Right ventricle myocardium inferior (tissue), 1 donor: ENCODE data around the gene HSPBP1. TPM values are rescaled to one million over a fixed set of nuclear protein-coding genes. Genes with fewer than 3 reads are reported as not detected.

Source experiments
- ATAC-seq: fragments of 200-7000 bp; cut with Tn5 transposase; one replicate; pipeline ENCODE4 v1.9.1; 2020; ENCODE audit warnings: mild to moderate bottlenecking, moderate library complexity
- DNase-seq: peaks from one replicate; pipeline ENCODE4 v3.0.0; 2021; ENCODE audit errors: missing footprints
- intact Hi-C: fragments of 100-400 bp; cut with DNase I; formaldehyde crosslinking; loops from one replicate; pipeline ENCODE4 v1.11.0; 2022
- total RNA-seq: library from RNA; stranded (reverse); fragmentation: NEBNext Ultra II Directional; extraction: Animal tissue kit (Norgen Biotek cat#: 25700); gene quantifications from one replicate; pipeline ENCODE4 v1.2.1, GENCODE V29; 2021
- donor health status: DM: no; HTN: yes; CAD: no; lungs with severe emphysema.

HSPBP1 gene
- total RNA-seq, 1 donor from 2014 or later = 30.2 TPM

- ATAC-seq = no peak
- intact Hi-C loops = loop anchor here (10.0 kb wide), 1 partner anchor 107 kb away; no protein-coding TSS in a partner anchor
Measured at GRCh38 chr19:55308281-55308680, 28.4 kb upstream of the HSPBP1 start.

GRCh38 chr19:55306712-55307111 lies 26.8 kb upstream of the HSPBP1 start:
- intact Hi-C loops = loop anchor here (10.0 kb wide), 1 partner anchor 108 kb away; no protein-coding TSS in a partner anchor
- ATAC-seq = no peak
- no peak for DNase-seq

More at GRCh38 chr19:55308281-55308680, 28.4 kb upstream of the HSPBP1 start:
- DNase-seq = no peak

- intact Hi-C loops = loop anchor here (10.0 kb wide), 1 partner anchor 109 kb away; no protein-coding TSS in a partner anchor
- DNase-seq (no peak), ATAC-seq (no peak)
Measured at GRCh38 chr19:55305983-55306562, 26.2 kb upstream of the HSPBP1 start.

- ATAC-seq (no peak), DNase-seq (no peak)
- intact Hi-C loops = loop anchor here (10.0 kb wide), 1 partner anchor 109 kb away; no protein-coding TSS in a partner anchor
Measured at GRCh38 chr19:55305491-55305890, 25.6 kb upstream of the HSPBP1 start.

GRCh38 chr19:55304980-55305379 lies 25.1 kb upstream of the HSPBP1 start:
- intact Hi-C loops = loop anchor here (5.0 to 10.0 kb wide), 2 partner anchors 37 to 110 kb away; no protein-coding TSS in a partner anchor
- DNase-seq = peak; percentile 21
- ATAC-seq = no peak

GRCh38 chr19:55304279-55304978 lies 24.5 kb upstream of the HSPBP1 start:
- peak; percentile 72 for DNase-seq
- no peak for ATAC-seq

GRCh38 chr19:55303477-55303876 lies 23.6 kb upstream of the HSPBP1 start:
- ATAC-seq (no peak), DNase-seq (peak; percentile 34)
- intact Hi-C loops = loop anchor here (5.0 to 10.0 kb wide), 2 partner anchors 39 to 111 kb away; no protein-coding TSS in a partner anchor

More at GRCh38 chr19:55304279-55304978, 24.5 kb upstream of the HSPBP1 start:
- intact Hi-C loops = loop anchor here (5.0 to 10.0 kb wide), 2 partner anchors 38 to 110 kb away; no protein-coding TSS in a partner anchor

GRCh38 chr19:55302318-55302703 lies 22.4 kb upstream of the HSPBP1 start:
- ATAC-seq (no peak), DNase-seq (peak; percentile 34)
- intact Hi-C loops = loop anchor here (5.0 to 10.0 kb wide), 2 partner anchors 40 to 112 kb away; no protein-coding TSS in a partner anchor

- ATAC-seq = peak; percentile 89
- peak; percentile 95 for DNase-seq
- intact Hi-C loops = loop anchor here (2.0 to 10.0 kb wide), 3 partner anchors 41 to 113 kb away; partner anchors contain the start of genes RPL28 and TMEM238
Measured at GRCh38 chr19:55301459-55302317, 21.8 kb upstream of the HSPBP1 start.

- intact Hi-C loops = loop anchor here (2.0 to 10.0 kb wide), 3 partner anchors 41 to 114 kb away; partner anchors contain the start of genes RPL28 and TMEM238
- peak; percentile 4 for DNase-seq
- ATAC-seq = no peak
Measured at GRCh38 chr19:55300886-55301458, 21.1 kb upstream of the HSPBP1 start.

GRCh38 chr19:55299991-55300390 lies 20.1 kb upstream of the HSPBP1 start:
- peak; percentile 33 for DNase-seq
- ATAC-seq = no peak

GRCh38 chr19:55297267-55297666 lies 17.4 kb upstream of the HSPBP1 start:
- ATAC-seq = no peak
- DNase-seq = peak; percentile 0
- intact Hi-C loops = no loop called here

More at GRCh38 chr19:55299991-55300390, 20.1 kb upstream of the HSPBP1 start:
- intact Hi-C loops = loop anchor here (2.0 to 10.0 kb wide), 3 partner anchors 42 to 115 kb away; partner anchors contain the start of genes RPL28 and TMEM238

GRCh38 chr19:55289117-55289796 lies 9.3 kb upstream of the HSPBP1 start:
- ATAC-seq (no peak), DNase-seq (peak; percentile 30)
- intact Hi-C loops = no loop called here

GRCh38 chr19:55287361-55288079 lies 7.6 kb upstream of the HSPBP1 start:
- intact Hi-C loops = no loop called here
- DNase-seq = no peak
- ATAC-seq = no peak

- DNase-seq = no peak
- intact Hi-C loops = no loop called here
- no peak for ATAC-seq
Measured at GRCh38 chr19:55285229-55285890, 5.5 kb upstream of the HSPBP1 start.

- intact Hi-C loops = no loop called here
- ATAC-seq = no peak
- DNase-seq = no peak
Measured at GRCh38 chr19:55284405-55285058, 4.6 kb upstream of the HSPBP1 start.
